HG03457 (cell line): ENCODE measurements around the gene CD55.

Source experiments
- ATAC-seq: cut with Tn5 transposase; IDR thresholded peaks from one replicate; pipeline ENCODE4 v1.9.1; 2021; ENCODE audit warnings: moderate number of reproducible peaks; ENCODE audit not compliant: unreplicated experiment

CD55 gene

GRCh38 chr1:207329469-207329868 is 8.0 kb downstream of the CD55 start:
- no peak for ATAC-seq

GRCh38 chr1:207330011-207330710 is 8.7 kb downstream of the CD55 start:
- ATAC-seq, result no peak

- ATAC-seq, result no peak
These were observed 10.2 kb downstream of the CD55 start for GRCh38 chr1:207331354-207332313.

- ATAC-seq, result no peak
These were observed 11.6 kb downstream of the CD55 start for GRCh38 chr1:207333009-207333600.

- ATAC-seq, result no peak
These were observed 12.1 kb downstream of the CD55 start for GRCh38 chr1:207333620-207334019.

- no peak for ATAC-seq
These were observed 12.9 kb downstream of the CD55 start for GRCh38 chr1:207334337-207334736.

GRCh38 chr1:207335138-207335537 is 13.7 kb downstream of the CD55 start:
- no peak for ATAC-seq

- ATAC-seq, result peak; percentile 40
These were observed 14.4 kb downstream of the CD55 start for GRCh38 chr1:207335695-207336363.

GRCh38 chr1:207336559-207337467 is 15.3 kb downstream of the CD55 start:
- peak; percentile 51 for ATAC-seq

GRCh38 chr1:207342332-207342731 is 20.9 kb downstream of the CD55 start:
- no peak for ATAC-seq

- no peak for ATAC-seq
These were observed 22.2 kb downstream of the CD55 start for GRCh38 chr1:207343675-207344074.

- no peak for ATAC-seq
These were observed 22.7 kb downstream of the CD55 start for GRCh38 chr1:207344221-207344620.

- no peak for ATAC-seq
These were observed 24.4 kb downstream of the CD55 start for GRCh38 chr1:207345644-207346477.

GRCh38 chr1:207346513-207346912 is 25.0 kb downstream of the CD55 start:
- ATAC-seq, result no peak

- no peak for ATAC-seq
These were observed 28.5 kb downstream of the CD55 start for GRCh38 chr1:207349979-207350378.

GRCh38 chr1:207352554-207352953 is 31.1 kb downstream of the CD55 start:
- ATAC-seq, result no peak

GRCh38 chr1:207355060-207355459 is 33.6 kb downstream of the CD55 start:
- ATAC-seq, result no peak

GRCh38 chr1:207355513-207356295 is 34.2 kb downstream of the CD55 start:
- ATAC-seq, result no peak
